ENCODE results near the gene TSHZ2. TPM values are rescaled to one million over a fixed set of nuclear protein-coding genes. Genes with fewer than 3 reads are reported as not detected.

The TSHZ2 gene
- total and polyA plus RNA-seq, 2 of the 4 experiments (the other 2 are of a cell fraction) = under 0.01 to 0.02 TPM

GRCh38 chr20:53034899-53035298, 62.7 kb downstream of the TSHZ2 start:
- no peak for TF ChIP-seq SMC3 (IDR thresholded peaks at IDR 0.05; ENCODE audit: low read depth, low read length)
- no peak for TF ChIP-seq MXI1 (IDR thresholded peaks at IDR 0.05; ENCODE audit: borderline replicate concordance, low read depth, low read length)
- TF ChIP-seq NFE2L2 (IDR thresholded peaks at IDR 0.05; ENCODE audit: low read depth, low read length) = no peak
- TF ChIP-seq MAFK (IDR thresholded peaks at IDR 0.05; ENCODE audit: low read depth, low read length) = no peak
- no peak for TF ChIP-seq RAD21 (IDR thresholded peaks at IDR 0.05; ENCODE audit: low read length)
- H3K27ac ChIP-seq (ENCODE audit: insufficient read depth, low read length) = no peak overlapping the region
- H3K9ac ChIP-seq (ENCODE audit: low read depth, low read length) = no peak overlapping the region
- H3K79me1 ChIP-seq (ENCODE audit: low read depth in 1 of 2, low read length in 2 of 2) = no peaks in the 10 kb centered on the region
- H3K36me3 ChIP-seq (ENCODE audit: control insufficient read depth, insufficient read depth, low read length) = no peaks in the 10 kb centered on the region
- no peaks in the 10 kb centered on the region for H4K20me1 ChIP-seq (ENCODE audit: insufficient read depth, low read length)
- WGBS, 2 experiments (ENCODE audit: extremely low coverage in 2 of 2, insufficient read length in 1 of 2) = no CpG with 5 or more reads among the region's 3 CpGs
- H4K91ac ChIP-seq (ENCODE audit: insufficient read depth, low read depth, low read length) = no peak overlapping the region
- no peak overlapping the region for H2BK20ac ChIP-seq (ENCODE audit: low read depth, low read length)
- in situ Hi-C loops (cut with MboI; ENCODE audit: low sequenced_read_pairs) = no loop called here
- H3K9me3 ChIP-seq (ENCODE audit: control insufficient read depth, insufficient read depth, low read length) = peaks cover 4% of the 10 kb centered on the region
- no TSS peak for BruUV-seq (replicated peaks)
- no peak overlapping the region for H2BK120ac ChIP-seq (ENCODE audit: low read depth, low read length)
- no peak overlapping the region for H2AK5ac ChIP-seq (ENCODE audit: low read depth, low read length)
- H2AFZ ChIP-seq (replicated peaks; ENCODE audit: low read length, poor library complexity) = no peak overlapping the region
- ChIA-PET POLR2A (ENCODE audit: unreplicated experiment) (no interaction called here), CTCF (no interaction called here)
- H3K27me3 ChIP-seq (ENCODE audit: control insufficient read depth, insufficient read depth, low read length) = no peaks in the 10 kb centered on the region
- no peak overlapping the region for H4K8ac ChIP-seq (ENCODE audit: low read depth in 2 of 2, low read length in 2 of 2)
- H3K9me1 ChIP-seq (ENCODE audit: insufficient read depth, low read length) = no peaks in the 10 kb centered on the region
- no peak overlapping the region for H3K4me3 ChIP-seq (ENCODE audit: insufficient read depth, low read depth, low read length)
- H3K18ac ChIP-seq (ENCODE audit: low read depth, low read length) = no peak overlapping the region
- no peak overlapping the region for H3K56ac ChIP-seq (ENCODE audit: extremely low read depth, insufficient read depth, low read length)
- H4K5ac ChIP-seq (ENCODE audit: low read depth, low read length) = no peak overlapping the region
- no peak overlapping the region for H2AK9ac ChIP-seq (replicated peaks; ENCODE audit: low read depth, low read length, poor library complexity)
- dilution Hi-C loops (cut with HindIII; ENCODE audit: low sequenced_read_pairs, unreplicated experiment) = no loop called here
- H3K4me2 ChIP-seq (ENCODE audit: low read depth, low read length) = no peak overlapping the region
- H3K4ac ChIP-seq (ENCODE audit: low read depth, low read length) = no peak overlapping the region
- no peak overlapping the region for H2BK5ac ChIP-seq (ENCODE audit: low read depth, low read length, poor library complexity, severe bottlenecking)
- no peak overlapping the region for H3K14ac ChIP-seq (replicated peaks; ENCODE audit: low read depth, low read length)
- no peak overlapping the region for H3K23ac ChIP-seq (ENCODE audit: low read depth, low read length)
- no peaks in the 10 kb centered on the region for H3K4me1 ChIP-seq (ENCODE audit: control insufficient read depth, insufficient read depth, low read length)
- intact Hi-C loops (cut with micrococcal nuclease) = no loop called here
- no peak for ATAC-seq (ENCODE audit: low read depth)
- no peak for DNase-seq
- no peak overlapping the region for H2BK15ac ChIP-seq (ENCODE audit: low read depth, low read length)

Measured in IMR-90 (cell line).